Esophagus muscularis mucosa (tissue), 4 donors: ENCODE results near the gene DYNLL2. TPM values are rescaled to one million over a fixed set of nuclear protein-coding genes. Genes with fewer than 3 reads are reported as not detected.
"Not testable (repeated sequence)": the region's sequence is repeated elsewhere in the genome, so short reads cannot be mapped to it uniquely, and the experiment has no call there.

Experiments used
- DNase-seq: peaks from one replicate; pipeline ENCODE4 v3.0.0-alpha.2; 2017; ENCODE audit errors: extremely low spot score
- H3K27ac ChIP-seq, 4 donors: fragments of 200-600 bp; sonication (generic); replicated peaks in 1 of 4; 1 replicate in 3 of 4; 2 replicates in 1 of 4; pipeline ENCODE4 v1.5.1; 2016 to 2019; ENCODE audit warnings: mild to moderate bottlenecking in 1 of 4
- H3K27me3 ChIP-seq, 4 donors: fragments of 200-600 bp; sonication (generic); one replicate each; pipeline versions ENCODE4 v1.5.1 to v1.6.0; 2016 to 2019
- H3K36me3 ChIP-seq, 4 donors: fragments of 200-600 bp; sonication (generic); one replicate each; pipeline ENCODE4 v1.5.1; 2016 to 2019
- H3K4me1 ChIP-seq, 4 donors: fragments of 200-600 bp; sonication (generic); one replicate each; pipeline ENCODE4 v1.5.1; 2016 to 2019
- H3K4me3 ChIP-seq, 4 donors: fragments of 200-600 bp; sonication (generic); 1 replicate in 2 of 4; 2 replicates in 2 of 4; pipeline ENCODE4 v1.5.1; 2016 to 2019; ENCODE audit warnings: mild to moderate bottlenecking in 4 of 4, moderate library complexity in 1 of 4
- H3K9me3 ChIP-seq, 4 donors: fragments of 200-600 bp; sonication (generic); 1 replicate in 3 of 4; 2 replicates in 1 of 4; pipeline ENCODE4 v1.5.1; 2016 to 2019
- EP300 ChIP-seq: sonication (generic); formaldehyde crosslinking; IDR thresholded peaks from one replicate; pipeline ENCODE4 v1.6.1; 2017; ENCODE audit warnings: antibody characterized with exemption
- POLR2A ChIP-seq: fragments of 450-650 bp; IDR thresholded peaks from one replicate; pipeline ENCODE4 v1.6.1; 2017; ENCODE audit warnings: antibody characterized with exemption, moderate library complexity, mild to moderate bottlenecking, low read depth
- POLR2AphosphoS5 ChIP-seq, 2 donors: sonication (generic); formaldehyde crosslinking; IDR thresholded peaks; one replicate each; pipeline ENCODE4 v1.6.1; 2017; ENCODE audit warnings: antibody characterized with exemption in 2 of 2
- WGBS: methylation state at CpG from one replicate; pipeline ENCODE4 v1.1.5; 2018; 5-methylcytosine and 5-hydroxymethylcytosine counted together
- intact Hi-C: fragments of 100-400 bp; cut with DNase I; formaldehyde crosslinking; loops from one replicate; pipeline ENCODE4 v1.15.1; 2023
- total RNA-seq, 4 donors: library from RNA; depleted of rRNA; stranded (reverse); fragments of >200 nt; gene quantifications; one replicate each; pipeline versions ENCODE4 v1.1.0 to v1.2.1, GENCODE V29; 2016
- TF ChIP-seq, protein P1 (sequence below), 3 experiments: fragments of 200-600 bp in 2 of 3; fragments of 450-650 bp in 1 of 3; sonication (generic) in 2 of 3; IDR thresholded peaks; one replicate each; pipeline ENCODE4 v1.5.1; 2017 to 2019; ENCODE audit warnings: antibody characterized with exemption in 3 of 3, mild to moderate bottlenecking in 2 of 3, moderate library complexity in 1 of 3

DYNLL2 gene
- total RNA-seq, 4 donors from 2014 or later = 22.2 to 37.0 (median 36.3) TPM

- H3K27ac ChIP-seq = no peak overlapping the region
- H3K4me3 ChIP-seq = no peak overlapping the region
- no peaks in the 10 kb centered on the region for H3K4me1 ChIP-seq
- 24% methylated on average over 7 of the region's 7 CpGs for WGBS
- H3K36me3 ChIP-seq = no peaks in the 10 kb centered on the region
- TF ChIP-seq, protein P1, sequence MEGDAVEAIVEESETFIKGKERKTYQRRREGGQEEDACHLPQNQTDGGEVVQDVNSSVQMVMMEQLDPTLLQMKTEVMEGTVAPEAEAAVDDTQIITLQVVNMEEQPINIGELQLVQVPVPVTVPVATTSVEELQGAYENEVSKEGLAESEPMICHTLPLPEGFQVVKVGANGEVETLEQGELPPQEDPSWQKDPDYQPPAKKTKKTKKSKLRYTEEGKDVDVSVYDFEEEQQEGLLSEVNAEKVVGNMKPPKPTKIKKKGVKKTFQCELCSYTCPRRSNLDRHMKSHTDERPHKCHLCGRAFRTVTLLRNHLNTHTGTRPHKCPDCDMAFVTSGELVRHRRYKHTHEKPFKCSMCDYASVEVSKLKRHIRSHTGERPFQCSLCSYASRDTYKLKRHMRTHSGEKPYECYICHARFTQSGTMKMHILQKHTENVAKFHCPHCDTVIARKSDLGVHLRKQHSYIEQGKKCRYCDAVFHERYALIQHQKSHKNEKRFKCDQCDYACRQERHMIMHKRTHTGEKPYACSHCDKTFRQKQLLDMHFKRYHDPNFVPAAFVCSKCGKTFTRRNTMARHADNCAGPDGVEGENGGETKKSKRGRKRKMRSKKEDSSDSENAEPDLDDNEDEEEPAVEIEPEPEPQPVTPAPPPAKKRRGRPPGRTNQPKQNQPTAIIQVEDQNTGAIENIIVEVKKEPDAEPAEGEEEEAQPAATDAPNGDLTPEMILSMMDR (IDR thresholded peaks at IDR 0.05) = no peak
- no peak for TF ChIP-seq POLR2A
- peaks cover 0 to 29% (median 0%) of the 10 kb centered on the region in 4 donors for H3K27me3 ChIP-seq
- DNase-seq = no peak
- no peaks in the 10 kb centered on the region for H3K9me3 ChIP-seq
- intact Hi-C loops = no loop called here
Observed at GRCh38 chr17:58120195-58120822, 37.1 kb downstream of the DYNLL2 start.

GRCh38 chr17:58121925-58122324, 38.7 kb downstream of the DYNLL2 start:
- intact Hi-C loops = no loop called here
- Histone ChIP-seq H3K27me3 (peaks cover 0 to 22% (median 0%) of the 10 kb centered on the region in 4 donors), H3K4me3 (no peak overlapping the region), H3K36me3 (no peaks in the 10 kb centered on the region), H3K4me1 (no peaks in the 10 kb centered on the region), H3K27ac (no peak overlapping the region), H3K9me3 (no peaks in the 10 kb centered on the region)
- no peak for DNase-seq
- TF ChIP-seq, protein P1 (IDR thresholded peaks at IDR 0.05) = peak in 1 of 3 experiments; percentile 4
- TF ChIP-seq POLR2A (no peak), EP300 (no peak)
- WGBS = 63% methylated on average over 5 of the region's 5 CpGs

GRCh38 chr17:58127846-58128245, 44.6 kb downstream of the DYNLL2 start:
- no peak overlapping the region for H3K4me3 ChIP-seq
- H3K36me3 ChIP-seq = no peaks in the 10 kb centered on the region
- H3K9me3 ChIP-seq = no peaks in the 10 kb centered on the region
- H3K4me1 ChIP-seq = no peaks in the 10 kb centered on the region
- WGBS = 46% methylated on average over 1 of the region's 1 CpG
- intact Hi-C loops = no loop called here
- DNase-seq = no peak
- no peak for TF ChIP-seq POLR2AphosphoS5 (IDR thresholded peaks at IDR 0.05)
- no peak for TF ChIP-seq POLR2A
- TF ChIP-seq, protein P1 (IDR thresholded peaks at IDR 0.05) = no peak
- TF ChIP-seq EP300 = no peak
- peaks cover 0 to 36% (median 0%) of the 10 kb centered on the region in 4 donors for H3K27me3 ChIP-seq
- H3K27ac ChIP-seq = no peak overlapping the region

GRCh38 chr17:58132697-58133096, 49.5 kb downstream of the DYNLL2 start:
- H3K4me3 ChIP-seq, H3K36me3 ChIP-seq, intact Hi-C loops, H3K27ac ChIP-seq, H3K9me3 ChIP-seq, DNase-seq, H3K4me1 ChIP-seq: not testable (repeated sequence)
- 92% methylated on average over 5 of the region's 5 CpGs for WGBS
- H3K27me3 ChIP-seq = peaks cover 0 to 52% (median 2%) of the 10 kb centered on the region in 4 donors

DNA sequence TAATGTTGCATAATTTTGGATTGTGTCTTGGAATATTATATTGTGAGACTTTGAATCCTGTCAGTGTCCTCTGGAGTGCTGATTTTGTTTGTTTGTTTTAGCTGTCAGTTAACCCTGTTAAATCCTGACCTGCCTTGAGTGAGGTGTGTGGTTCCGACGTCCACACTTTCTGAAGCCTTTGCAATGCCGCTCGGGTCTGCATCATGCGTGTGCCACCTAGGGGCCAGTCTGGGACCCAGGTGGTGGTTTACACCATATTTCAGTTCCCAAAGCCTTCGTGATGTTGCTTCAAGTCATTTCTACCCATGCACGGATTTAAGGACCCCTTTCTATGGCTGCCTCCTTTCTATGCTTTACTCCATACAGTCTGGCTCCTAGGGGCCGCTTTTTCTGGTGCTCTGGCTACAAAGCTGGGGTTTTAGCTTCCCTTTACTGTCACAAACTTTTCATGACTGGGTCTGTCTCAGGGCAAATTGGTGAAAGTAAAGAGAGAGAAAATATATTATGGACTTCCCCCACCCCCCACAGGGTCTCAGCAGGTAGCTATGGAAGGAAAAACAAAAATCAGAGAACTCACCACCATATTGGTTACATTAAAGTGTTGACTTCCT, 53.6 kb downstream of the DYNLL2 start:
- Histone ChIP-seq H3K4me1 (no peaks in the 10 kb centered on the region), H3K27ac (no peak overlapping the region), H3K27me3 (peaks cover 0 to 45% (median 2%) of the 10 kb centered on the region in 4 donors), H3K36me3 (no peaks in the 10 kb centered on the region), H3K9me3 (peaks cover 0 to 5% (median 5%) of the 10 kb centered on the region in 4 donors), H3K4me3 (no peak overlapping the region)
- intact Hi-C loops = no loop called here
- TF ChIP-seq, protein P1 (IDR thresholded peaks at IDR 0.05) = no peak
- TF ChIP-seq POLR2A = no peak
- TF ChIP-seq POLR2AphosphoS5 (IDR thresholded peaks at IDR 0.05) = no peak
- DNase-seq = no peak
- WGBS = 32% methylated on average over 5 of the region's 8 CpGs
